Measurements from ENCODE around the gene PPP4C.

The PPP4C gene

DNA sequence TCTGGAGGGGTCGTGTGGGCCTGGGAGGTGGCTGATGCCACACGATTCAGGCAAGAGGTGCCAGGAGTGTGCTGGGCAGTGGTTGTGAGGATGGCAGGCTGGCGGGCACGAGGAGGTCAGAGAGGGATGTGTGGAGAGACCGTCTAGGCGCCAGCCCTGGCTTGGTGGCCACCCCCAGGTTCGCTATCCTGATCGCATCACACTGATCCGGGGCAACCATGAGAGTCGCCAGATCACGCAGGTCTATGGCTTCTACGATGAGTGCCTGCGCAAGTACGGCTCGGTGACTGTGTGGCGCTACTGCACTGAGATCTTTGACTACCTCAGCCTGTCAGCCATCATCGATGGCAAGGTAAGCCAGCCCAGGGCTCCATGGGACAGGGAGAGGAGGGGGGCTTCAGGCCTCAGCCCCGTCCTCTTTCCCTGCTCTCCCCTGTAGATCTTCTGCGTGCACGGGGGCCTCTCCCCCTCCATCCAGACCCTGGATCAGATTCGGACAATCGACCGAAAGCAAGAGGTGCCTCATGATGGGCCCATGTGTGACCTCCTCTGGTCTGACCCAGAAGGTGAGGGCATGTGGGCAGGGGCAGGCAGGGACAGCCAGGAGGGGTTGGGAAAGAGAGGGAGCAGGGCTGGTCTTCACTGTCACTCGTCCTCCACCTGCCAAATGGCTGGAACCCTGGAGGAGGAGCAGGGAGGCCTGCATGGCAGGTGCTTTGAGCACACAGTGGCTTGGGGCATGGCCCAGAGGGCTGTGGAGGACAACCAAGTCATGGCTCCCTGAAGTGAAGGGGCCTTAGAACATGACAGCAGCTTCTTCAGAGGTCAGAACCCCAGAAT is 7.6 kb downstream of the PPP4C start:
- peaks cover 58% of the 10 kb centered on the region for H3K36me3 ChIP-seq (replicated peaks)
- no peak for DNase-seq
- in situ Hi-C loops (cut with HindIII; ENCODE audit: low pct_ligation_motif_present, low sequenced_read_pairs): no loop called here
- TF ChIP-seq, protein P1, sequence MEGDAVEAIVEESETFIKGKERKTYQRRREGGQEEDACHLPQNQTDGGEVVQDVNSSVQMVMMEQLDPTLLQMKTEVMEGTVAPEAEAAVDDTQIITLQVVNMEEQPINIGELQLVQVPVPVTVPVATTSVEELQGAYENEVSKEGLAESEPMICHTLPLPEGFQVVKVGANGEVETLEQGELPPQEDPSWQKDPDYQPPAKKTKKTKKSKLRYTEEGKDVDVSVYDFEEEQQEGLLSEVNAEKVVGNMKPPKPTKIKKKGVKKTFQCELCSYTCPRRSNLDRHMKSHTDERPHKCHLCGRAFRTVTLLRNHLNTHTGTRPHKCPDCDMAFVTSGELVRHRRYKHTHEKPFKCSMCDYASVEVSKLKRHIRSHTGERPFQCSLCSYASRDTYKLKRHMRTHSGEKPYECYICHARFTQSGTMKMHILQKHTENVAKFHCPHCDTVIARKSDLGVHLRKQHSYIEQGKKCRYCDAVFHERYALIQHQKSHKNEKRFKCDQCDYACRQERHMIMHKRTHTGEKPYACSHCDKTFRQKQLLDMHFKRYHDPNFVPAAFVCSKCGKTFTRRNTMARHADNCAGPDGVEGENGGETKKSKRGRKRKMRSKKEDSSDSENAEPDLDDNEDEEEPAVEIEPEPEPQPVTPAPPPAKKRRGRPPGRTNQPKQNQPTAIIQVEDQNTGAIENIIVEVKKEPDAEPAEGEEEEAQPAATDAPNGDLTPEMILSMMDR (IDR thresholded peaks at IDR 0.05; ENCODE audit: low read depth, low read length, missing control alignments): no peak
- no peak overlapping the region for H3K4me3 ChIP-seq (ENCODE audit: low read depth, low read length)
- no peak overlapping the region for H3K27ac ChIP-seq
- H3K27me3 ChIP-seq (replicated peaks): no peaks in the 10 kb centered on the region

DNA sequence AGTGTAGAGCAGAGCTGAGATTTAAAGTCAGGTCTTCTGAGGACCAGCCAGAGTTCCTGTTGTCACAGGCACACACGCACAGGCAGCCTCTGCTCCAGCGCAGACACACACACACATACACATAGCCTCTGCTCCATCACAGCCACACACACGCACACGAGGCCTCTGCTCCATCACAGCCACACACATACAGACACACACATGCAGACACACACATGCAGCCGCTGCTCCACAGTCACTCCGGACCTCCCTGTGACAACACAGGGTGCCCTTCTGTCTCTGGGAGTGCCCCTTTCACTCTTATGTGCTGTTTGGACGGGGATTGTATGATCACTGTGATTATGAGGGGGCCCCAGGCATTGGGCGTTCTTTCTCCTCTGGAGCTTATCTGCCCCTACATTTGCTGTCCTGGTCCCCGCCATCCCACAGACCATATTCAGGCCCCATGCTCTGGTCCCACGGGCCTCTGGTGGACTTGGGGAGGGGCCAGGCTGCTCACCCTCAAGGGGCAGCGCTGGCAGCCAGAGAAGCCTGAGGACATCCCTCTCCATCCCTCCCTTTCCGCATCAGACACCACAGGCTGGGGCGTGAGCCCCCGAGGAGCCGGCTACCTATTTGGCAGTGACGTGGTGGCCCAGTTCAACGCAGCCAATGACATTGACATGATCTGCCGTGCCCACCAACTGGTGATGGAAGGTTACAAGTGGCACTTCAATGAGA is 8.5 kb downstream of the PPP4C start:
- in situ Hi-C loops (cut with HindIII; ENCODE audit: low pct_ligation_motif_present, low sequenced_read_pairs): no loop called here
- Histone ChIP-seq H3K27ac (no peak overlapping the region), H3K36me3 (replicated peaks) (peaks cover 57% of the 10 kb centered on the region), H3K4me3 (ENCODE audit: low read depth, low read length) (no peak overlapping the region), H3K27me3 (replicated peaks) (no peaks in the 10 kb centered on the region)
- TF ChIP-seq, protein P1 (IDR thresholded peaks at IDR 0.05; ENCODE audit: low read depth, low read length, missing control alignments): no peak
- no peak for DNase-seq

DNA sequence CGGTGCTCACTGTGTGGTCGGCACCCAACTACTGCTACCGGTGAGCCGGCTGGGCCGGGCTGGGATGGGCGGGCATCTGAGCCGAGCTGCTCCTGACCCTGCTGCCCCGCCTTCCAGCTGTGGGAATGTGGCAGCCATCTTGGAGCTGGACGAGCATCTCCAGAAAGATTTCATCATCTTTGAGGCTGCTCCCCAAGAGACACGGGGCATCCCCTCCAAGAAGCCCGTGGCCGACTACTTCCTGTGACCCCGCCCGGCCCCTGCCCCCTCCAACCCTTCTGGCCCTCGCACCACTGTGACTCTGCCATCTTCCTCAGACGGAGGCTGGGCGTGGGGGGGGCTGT is 9.0 kb downstream of the PPP4C start:
- DNase-seq: no peak
- H3K27ac ChIP-seq: no peak overlapping the region
- peaks cover 51% of the 10 kb centered on the region for H3K36me3 ChIP-seq (replicated peaks)
- in situ Hi-C loops (cut with HindIII; ENCODE audit: low pct_ligation_motif_present, low sequenced_read_pairs): no loop called here
- no peak overlapping the region for H3K4me3 ChIP-seq (ENCODE audit: low read depth, low read length)
- TF ChIP-seq, protein P1 (IDR thresholded peaks at IDR 0.05; ENCODE audit: low read depth, low read length, missing control alignments): no peak
- H3K27me3 ChIP-seq (replicated peaks): no peaks in the 10 kb centered on the region

DNA sequence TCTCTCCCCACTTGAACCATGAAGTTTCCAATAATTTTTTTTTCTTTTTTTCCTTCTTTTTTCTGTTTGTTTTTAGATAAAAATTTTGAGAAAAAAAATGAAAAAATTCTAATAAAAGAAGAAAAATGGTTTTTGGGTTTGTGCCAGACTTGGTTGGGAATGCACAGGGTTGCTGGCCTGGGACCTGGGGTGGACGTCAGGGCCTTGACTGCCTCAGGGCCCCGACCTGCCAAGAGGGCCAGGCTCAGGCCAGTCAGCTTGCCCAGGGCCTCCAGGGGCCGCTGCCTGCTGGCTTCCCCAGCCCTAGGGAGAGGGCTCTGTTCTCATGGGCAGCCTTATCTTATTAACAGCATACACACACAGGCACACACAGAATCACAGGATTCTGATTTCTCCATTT is 9.5 kb downstream of the PPP4C start:
- Histone ChIP-seq H3K27me3 (replicated peaks) (no peaks in the 10 kb centered on the region), H3K36me3 (replicated peaks) (peaks cover 48% of the 10 kb centered on the region), H3K27ac (no peak overlapping the region), H3K4me3 (ENCODE audit: low read depth, low read length) (no peak overlapping the region)
- DNase-seq: no peak
- TF ChIP-seq, protein P1 (IDR thresholded peaks at IDR 0.05; ENCODE audit: low read depth, low read length, missing control alignments): no peak
- in situ Hi-C loops (cut with HindIII; ENCODE audit: low pct_ligation_motif_present, low sequenced_read_pairs): no loop called here

DNA sequence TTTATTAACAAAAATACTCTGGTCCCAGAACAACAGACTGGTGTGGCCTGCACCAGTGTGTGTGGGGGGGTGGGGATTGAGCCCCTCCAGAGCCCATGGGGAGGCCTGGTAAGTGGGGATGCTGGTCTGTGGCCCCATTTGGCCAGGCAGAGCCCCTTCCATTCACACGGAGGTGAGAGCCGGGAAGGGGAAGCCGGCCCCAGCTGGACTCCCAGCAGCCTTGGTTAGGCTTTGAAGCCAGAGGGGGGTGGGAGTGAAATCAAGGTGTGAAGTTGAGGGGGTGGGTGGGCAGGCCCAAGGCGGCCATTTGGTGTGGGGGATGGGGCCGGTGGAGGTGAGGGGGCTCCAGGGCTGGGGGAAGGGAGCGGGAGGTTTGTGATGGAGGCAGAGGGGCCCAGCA is 10.0 kb downstream of the PPP4C start:
- TF ChIP-seq, protein P1 (IDR thresholded peaks at IDR 0.05; ENCODE audit: low read depth, low read length, missing control alignments): no peak
- H3K36me3 ChIP-seq (replicated peaks): peaks cover 44% of the 10 kb centered on the region

More for the DNA sequence above, 10.0 kb downstream of the PPP4C start:
- in situ Hi-C loops (cut with HindIII; ENCODE audit: low pct_ligation_motif_present, low sequenced_read_pairs): no loop called here
- H3K27ac ChIP-seq: no peak overlapping the region
- DNase-seq: no peak
- H3K4me3 ChIP-seq (ENCODE audit: low read depth, low read length): no peak overlapping the region
- no peaks in the 10 kb centered on the region for H3K27me3 ChIP-seq (replicated peaks)

Data from brain microvascular endothelial cell (primary cell).